ENCODE results near the gene EOGT.

Gene EOGT

DNA sequence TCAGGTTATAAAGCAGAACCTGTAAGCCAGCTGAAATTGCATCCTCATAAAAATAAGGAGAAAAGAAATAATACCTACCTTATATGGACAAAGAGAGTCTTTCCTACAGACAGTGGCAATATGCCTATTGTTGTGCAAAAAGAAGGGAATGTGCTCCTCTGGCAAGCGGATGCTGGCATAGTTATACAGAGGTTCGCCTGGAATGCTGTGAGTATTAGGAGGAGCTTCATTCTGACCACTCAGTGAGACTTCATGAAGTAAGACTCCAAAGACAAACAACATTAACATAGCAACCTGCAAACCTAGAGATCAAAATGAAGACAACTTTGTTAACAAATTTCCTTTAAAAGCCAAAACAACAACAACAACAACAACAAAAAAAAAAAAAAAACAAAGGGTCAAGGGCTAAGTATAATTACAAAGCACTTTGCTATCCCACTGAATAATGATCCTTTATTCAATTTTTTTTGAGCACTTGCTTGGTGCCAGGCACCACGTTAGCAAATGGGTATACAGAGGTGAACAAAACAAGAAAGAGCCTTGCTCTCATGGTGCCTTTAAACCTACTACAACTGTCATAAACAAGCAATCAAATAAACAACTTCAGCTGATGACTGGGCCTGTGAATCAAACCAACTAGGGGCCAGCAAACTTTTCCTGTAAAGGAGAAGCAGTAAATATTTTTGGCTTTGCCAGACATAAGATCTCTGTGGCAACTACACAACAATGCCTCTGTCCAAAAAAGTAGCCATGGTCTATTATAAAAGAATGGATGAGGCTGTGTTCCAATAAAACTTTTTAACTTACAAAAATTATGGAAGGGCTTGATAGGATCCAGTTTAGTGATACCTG, 3.7 kb downstream of the EOGT start:
- no peak for DNase-seq (ENCODE audit: low spot score)

DNA sequence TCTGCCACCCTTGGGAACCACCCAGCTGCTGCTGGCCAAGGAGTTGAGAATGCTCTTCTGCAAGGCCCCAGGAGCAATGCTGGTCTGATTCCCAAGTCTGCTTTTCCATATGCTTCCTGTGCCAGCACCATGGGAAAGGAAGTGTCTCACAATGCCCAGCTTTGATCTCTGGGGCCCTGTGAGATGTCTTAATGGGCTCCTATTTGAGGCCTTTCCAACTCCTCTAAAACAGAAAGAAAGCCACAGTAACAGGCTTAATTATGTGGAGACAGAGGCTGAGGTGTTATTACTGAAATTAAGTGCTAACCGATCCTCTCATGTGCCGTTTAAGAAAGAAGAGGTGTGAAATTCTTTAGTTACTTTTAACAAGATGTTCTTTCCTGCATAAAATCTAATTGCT, 4.5 kb downstream of the EOGT start:
- DNase-seq (ENCODE audit: low spot score), result peak; percentile 33

DNA sequence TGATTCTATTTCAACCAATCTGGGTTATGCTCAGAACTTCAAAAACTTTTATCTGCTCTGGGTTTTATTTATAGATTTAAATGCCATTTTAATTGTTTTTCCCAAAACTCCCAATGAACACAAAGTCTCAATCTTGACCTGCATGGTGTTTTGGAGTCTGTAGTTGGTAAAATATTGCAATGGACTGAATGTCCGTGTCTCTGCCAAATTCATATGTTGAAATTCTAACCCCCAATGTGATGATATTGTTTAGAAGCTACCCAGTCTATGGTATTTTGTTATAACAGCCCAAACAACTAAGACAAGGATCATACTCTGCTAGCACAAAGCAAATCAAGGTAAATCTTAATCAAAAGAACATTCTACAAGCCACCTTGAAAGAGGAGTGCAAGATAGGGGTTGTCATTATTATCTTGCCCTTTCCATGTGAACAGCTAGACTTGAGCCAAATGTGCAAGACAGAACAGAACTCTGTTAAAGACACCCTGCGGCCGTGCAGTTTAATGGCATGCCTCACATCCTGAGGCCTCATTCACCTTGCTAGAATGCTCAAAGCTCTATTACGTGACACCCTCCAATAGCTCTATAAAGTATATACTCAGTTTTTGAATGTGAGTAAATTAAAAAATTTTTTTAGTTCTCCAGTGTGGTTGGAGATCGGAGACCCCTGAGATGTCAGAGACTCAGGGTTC, 7.5 kb downstream of the EOGT start:
- DNase-seq (ENCODE audit: low spot score), result no peak

DNA sequence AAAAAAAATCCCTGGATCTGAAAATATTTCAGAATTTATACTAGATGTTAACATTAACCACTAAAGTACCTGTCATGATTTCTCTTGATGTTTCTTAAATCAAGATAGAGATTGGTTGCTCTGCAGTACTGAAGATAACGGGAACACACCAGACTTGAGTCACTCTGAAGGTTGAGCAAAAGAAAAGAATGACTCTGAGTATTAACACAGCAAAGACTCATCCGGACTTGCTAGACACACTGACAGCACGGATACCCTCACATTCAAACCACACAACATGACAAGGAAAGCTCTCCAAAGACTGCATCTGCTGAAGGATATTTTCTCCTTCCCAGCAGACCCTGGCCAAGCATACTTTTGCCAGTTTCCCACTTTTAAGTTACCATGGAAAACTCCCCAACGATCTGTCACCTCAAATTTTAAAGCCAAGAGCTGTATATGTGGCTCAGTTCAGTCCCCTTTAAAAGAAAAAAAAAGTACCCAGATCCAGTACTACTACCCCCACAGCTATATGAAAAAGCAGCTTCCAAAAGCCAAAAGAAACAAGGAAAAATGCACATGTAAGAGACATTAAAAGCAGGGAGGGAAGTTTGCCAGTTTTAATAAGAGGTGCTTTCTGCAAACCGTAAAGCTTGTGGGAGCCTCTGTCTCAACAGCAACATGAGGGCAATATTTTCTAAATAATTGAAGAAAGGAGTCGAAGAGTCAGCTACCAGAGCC, 8.3 kb downstream of the EOGT start:
- DNase-seq (ENCODE audit: low spot score), result no peak

DNA sequence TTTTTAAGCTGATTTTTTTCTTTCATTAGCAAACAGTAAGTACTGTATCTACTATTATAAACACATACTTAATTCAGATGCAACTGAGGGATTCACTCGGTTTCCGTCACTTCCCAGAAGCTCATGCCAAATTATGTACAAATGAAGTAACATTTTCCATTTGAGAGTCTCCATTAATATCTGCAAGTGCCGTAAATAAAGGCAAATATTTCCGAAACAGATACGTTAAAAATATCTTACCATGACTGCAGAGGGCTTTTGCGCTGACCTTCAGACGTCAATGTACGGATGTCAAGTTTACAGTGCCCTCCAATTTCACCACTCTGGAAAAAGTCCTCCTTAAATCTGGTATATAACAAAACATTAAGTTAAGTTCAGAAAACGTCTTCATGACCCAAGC, 9.3 kb downstream of the EOGT start:
- DNase-seq (ENCODE audit: low spot score), result no peak

DNA sequence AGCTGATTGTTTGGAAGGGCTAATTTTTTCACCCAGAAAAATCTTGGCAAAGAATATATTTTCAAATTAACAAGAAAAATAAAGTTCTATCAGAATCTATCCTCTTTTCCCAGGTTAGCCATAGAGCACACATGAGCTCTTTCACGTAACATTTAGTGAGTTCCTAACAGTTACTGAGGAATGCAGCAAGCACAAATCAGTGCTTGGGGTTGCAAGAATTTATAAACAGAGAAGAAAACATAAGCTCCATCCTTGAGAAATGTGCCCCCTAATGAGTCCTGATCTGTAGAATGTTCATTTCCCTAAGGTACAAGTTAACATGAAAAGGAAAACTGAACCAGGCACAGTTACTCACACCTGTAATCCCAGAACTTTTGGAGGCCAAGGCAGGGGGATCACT, 13.9 kb downstream of the EOGT start:
- DNase-seq (ENCODE audit: low spot score), result no peak

DNA sequence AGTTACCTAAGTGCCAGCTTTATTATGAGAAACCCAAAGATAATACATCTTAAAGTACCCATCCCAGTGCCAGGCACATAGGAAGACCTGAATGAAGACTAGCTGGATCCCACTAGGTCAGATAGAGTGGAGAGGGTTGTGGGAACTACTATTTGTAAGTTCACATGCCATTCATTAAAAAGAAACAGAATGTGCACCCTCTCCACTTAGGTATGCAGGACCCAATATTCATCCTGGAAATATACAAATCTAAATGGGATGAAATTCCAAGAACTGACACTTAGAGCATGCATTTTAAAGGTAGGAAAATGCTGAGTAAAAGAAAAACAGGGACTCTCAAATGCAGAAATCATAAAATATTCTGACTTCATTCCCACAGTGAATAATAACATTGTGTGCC, 14.3 kb downstream of the EOGT start:
- DNase-seq (ENCODE audit: low spot score), result no peak

DNA sequence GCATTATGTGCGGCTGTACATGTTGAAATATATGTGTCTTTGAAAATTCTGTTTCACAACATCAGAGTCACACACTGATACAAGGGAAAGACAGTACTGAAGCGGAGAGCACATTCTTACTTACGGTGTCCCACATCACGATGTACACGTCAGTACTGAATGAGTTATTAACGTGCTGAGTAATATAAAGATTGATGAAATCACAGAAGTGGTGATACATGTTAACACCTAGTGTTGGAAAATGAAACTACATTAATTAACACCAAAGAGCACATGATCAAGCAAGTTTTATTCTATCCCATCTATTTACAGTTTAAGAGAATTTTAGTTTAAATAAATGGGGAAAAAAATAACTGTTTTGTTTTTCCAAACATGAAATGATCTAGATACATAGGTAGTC, 15.6 kb downstream of the EOGT start:
- no peak for DNase-seq (ENCODE audit: low spot score)

DNA sequence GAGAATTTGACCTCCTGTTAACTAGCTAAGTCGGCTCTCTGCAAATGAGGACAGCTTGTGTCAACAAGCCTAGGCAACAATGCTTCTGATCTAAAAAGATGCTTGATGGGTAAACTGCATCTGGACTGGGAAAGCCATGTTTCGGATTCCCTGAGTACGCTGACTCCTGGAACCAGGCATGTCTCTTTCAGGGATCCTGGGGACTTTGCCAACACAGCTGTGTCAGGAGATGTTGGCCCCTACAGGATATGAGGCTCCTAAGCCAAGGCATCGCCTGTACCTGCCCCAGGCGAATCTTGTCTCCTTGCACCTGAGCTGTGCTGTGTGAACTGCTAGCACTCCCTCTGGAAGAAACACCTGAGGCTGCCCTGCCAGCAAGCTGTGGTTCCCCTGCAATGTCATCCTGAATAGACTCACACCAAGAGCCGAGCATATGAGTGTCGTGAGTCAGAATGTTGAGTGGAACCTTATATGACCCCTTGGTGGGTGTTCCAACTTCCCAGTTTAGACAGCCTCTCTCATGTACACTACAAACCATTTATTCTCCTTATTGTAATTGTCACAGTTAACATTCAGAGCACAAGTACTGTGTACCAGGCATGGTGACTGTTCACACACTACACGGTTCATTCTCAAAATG, 17.0 kb downstream of the EOGT start:
- no peak for DNase-seq (ENCODE audit: low spot score)

DNA sequence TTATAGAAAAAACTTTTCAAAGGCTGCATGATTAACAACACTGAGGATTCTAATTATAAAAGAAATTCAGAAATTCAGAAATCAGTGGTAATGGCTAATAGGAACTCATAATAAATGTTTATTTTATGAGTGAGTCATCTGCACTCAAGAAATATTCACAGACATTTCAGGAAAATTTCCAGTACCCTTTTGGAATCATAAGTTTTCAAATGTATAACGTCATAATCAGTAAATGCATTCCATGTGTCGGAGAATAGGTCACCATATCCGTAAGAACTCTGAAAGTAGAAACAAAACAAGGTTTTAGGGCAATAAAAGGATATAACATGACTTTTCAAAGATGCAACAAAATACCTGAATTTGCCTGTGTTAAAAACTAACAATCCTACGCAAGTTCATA, 24.7 kb downstream of the EOGT start:
- DNase-seq (ENCODE audit: low spot score), result no peak

DNA sequence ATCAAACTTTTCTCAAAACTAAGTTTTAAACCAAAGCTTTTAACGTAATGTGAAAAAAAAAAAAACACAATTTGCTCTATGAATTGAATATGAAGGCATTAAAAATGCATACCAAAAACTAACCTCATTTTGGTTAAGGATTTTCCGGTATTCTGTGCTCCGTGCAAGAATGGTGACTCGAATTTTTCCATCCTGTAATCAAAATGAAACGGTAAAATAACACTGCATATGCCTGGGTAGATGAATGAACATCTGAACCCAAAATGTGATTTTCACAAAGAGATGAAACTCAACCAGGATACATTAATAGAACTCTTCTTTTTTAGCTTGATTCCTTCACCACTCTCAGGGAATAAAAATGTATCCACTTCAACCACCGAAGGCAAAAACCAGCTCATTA, 26.2 kb downstream of the EOGT start:
- DNase-seq (ENCODE audit: low spot score), result no peak

DNA sequence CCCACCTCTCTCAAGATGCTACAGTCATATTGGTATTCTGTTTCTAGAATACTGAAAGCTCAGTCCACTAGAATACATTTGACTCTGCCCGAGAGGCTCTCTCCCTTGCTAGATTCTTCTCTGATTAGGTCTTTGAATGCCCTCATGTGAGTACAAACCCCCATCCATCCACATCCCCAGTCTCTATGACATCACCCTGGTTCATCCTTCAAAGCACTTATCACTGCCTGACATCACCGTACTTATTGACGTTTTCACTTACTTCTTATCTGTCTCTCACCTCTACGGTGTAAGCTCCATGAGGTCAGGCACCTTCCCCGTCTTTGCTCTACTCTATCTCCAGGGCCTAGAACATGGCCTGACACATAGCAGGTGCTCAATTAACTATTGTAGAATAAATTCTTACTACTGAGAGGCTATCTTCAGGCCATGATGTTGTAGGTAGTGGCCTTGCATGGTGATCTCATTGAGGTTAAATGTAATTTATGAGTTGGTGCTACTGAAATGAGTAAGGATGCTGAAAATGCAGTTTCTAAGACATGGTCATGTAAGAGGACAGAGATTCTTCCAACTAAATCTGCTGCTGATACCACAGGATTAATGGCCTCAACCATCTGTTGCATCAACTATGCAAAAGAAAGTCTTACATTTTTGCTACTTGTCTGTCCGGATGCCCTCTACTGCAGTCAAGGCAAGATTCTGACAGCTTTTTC, 26.8 kb downstream of the EOGT start:
- DNase-seq (ENCODE audit: low spot score), result no peak

DNA sequence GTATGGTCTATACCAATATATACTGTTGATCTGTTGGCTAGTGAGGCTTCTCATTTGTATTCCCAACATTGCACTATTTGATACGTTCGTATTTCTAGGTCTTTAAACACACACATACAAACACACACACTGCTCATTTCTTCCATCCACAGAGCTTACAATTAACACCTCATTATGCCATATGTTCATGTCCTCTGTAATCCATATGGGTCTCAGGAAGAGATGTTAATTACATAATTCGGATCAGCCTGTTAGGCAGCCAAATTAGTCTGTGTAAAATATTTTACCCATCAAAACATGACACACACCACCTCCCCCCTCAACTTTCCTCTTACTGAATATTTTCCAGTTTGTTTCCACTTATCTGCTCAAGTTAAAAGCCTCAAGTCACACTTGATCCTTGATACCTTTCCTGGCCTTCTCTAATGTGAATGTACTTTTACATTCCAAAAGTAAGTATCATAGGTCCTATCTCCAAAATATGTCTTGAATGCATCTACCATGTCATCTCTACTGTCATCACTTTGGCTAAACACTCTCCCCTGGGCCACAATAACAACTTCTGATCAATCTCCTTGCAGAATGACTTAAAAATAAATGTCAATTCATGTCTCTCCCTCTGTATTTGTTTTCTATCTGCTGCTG, 28.2 kb downstream of the EOGT start:
- DNase-seq (ENCODE audit: low spot score), result no peak

DNA sequence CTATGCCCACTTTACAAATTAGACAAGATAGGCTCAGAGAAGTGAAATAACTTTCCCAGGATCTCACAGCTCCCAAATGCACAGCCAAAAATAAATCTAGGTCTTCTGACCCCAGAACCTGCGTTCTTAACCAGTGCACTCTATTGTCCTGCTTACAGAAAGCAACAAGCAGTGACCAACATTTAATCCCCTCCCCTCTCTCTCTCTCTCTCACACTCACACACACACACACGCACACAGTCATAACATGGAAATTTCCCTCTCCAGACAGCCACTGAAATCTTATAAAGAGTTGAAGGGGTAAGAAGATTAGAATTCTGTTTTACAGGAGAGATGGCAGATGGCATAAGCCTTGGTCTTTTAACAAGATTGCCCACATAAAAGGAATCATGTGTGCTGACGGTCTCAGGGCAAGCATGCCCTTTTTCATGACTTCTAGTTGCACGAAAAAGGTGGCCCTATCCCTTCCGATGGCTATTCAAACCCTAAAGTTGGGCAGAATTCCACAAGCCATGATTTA, 29.4 kb downstream of the EOGT start:
- no peak for DNase-seq (ENCODE audit: low spot score)

DNA sequence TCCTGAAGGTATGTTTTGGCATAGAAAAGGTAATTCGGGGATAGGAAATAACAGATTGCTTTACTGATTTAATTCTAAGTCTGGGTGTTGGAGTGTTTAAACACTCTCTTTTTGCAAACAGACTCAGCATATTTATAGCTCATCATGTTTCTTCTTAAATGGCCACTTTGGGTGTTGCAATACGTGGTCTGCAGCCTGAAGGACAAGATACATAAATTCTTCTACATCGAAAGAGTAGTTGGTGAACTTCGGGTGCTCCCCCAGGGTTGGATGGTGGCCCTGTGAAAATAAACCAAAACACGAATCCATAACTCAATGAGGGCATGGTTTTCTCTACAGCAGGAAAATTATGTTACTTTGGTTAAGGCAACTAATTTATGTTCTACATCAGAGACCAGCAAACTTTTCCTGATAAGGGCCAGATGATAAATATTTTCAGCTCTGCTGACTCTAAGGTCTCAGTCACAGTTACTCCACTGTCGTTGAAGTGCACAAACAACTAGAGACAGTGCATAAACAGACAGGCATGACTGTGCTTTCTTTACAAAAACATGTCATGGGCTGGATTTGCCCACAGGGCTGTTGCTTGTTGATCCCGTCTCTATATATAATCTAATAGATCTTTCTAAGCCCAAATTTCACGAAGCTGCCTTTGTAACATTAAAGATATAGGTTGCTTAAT, 35.9 kb downstream of the EOGT start:
- DNase-seq (ENCODE audit: low spot score), result no peak

DNA sequence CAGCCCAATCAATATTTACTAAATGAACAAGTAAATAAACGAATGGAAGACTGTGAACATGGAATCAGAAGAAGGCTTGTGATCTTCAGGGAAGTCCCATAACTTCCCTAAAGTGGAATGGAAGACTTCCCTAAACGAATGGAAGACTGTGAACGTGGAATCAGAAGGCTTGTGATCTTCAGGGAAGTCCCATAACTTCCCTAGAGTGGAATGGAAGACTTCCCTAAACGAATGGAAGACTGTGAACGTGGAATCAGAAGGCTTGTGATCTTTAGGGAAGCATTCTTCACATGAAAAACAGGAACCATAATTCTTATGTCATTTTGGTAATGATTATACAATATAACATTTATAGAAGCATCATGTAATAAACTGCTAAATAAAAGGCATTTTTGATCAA, 38.8 kb downstream of the EOGT start:
- DNase-seq (ENCODE audit: low spot score), result no peak

DNA sequence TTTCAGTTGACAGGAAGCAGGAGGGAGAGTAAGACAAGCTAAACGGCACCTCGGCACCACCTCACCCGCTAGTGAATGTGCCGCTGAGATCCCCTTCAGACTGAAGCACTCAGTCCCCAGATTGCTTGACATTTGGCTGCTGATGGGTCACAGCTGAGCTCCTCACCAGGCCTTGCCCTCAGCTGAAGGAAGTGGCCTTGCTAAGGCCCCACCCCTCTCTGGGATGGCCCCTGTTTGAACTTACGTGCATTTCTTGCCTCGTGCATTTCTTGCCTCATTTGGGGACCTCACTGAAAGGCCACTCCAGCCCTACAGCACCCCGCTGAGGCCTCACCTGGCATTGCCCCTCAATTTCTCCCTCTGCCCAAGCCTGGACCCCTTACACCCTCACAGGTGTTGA, 39.8 kb downstream of the EOGT start:
- no peak for DNase-seq (ENCODE audit: low spot score)

DNA sequence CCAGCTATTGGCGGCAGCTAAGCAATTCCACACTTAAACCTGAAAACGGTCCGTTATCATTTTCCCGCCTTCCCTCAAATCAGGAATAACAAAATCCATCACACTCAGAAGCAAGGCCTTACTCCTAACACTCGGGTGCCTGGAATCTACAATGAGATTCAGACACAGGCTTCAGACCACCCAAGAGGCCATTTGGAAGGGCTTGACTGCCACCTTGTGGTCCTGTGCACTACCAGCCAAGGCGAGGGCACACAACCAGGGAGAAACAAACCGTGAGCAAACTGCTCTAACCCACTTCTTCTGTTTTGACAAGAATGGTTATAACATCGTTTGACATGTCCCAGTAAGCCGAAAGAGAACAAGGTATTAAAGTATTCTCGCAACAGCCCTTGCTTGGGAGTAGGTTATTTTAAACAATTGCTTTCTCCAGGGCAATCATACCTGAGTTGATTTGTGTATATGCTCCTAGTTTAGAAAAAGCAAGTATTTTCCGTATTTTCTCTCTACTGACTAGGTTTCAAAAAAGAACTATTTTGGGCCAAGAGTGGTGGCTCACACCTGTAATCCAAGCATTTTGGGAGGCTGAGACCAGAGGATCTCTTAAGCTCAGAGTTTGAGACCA, 41.0 kb downstream of the EOGT start:
- peak; percentile 64 for DNase-seq (ENCODE audit: low spot score)

DNA sequence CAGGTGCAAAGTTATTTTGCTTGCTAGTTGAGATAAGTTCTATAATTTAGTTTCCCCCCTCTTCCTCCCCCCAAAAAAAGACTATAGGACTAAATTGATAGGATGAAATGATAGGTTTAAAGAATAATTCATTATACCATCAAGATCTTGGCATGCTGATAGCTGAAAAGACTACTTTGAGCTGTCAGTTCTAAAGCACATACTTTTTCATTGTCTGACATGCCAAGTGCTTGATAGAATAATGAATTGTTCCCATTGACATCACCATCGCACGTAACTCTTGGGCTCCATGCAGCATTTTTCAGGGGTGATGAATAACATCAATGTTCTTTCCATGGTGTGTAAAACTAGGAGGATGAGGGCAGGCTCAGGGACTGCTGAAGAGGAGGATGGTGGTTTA, 48.8 kb downstream of the EOGT start:
- no peak for DNase-seq (ENCODE audit: low spot score)

DNA sequence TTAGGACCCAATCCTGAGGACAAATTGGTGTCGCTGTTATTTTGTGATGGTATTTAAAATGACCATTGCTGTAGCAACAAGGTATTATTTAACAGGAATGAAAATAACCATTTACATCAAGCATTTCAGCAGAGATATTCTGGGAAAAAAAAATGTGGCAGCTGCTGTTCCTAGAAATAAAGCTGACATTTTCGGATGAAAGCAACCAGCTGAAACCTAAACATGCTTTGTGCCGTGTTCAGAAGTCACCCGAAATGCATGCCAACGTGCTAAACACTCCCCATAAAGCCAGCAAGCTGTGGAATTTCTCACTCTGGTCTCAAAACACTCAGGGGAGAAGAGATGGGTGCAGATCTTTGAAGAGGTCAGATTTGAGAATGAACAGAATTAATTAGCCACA, 49.6 kb downstream of the EOGT start:
- DNase-seq (ENCODE audit: low spot score), result no peak
